ENCODE data around the gene FSCN2.

The FSCN2 gene, protein sequence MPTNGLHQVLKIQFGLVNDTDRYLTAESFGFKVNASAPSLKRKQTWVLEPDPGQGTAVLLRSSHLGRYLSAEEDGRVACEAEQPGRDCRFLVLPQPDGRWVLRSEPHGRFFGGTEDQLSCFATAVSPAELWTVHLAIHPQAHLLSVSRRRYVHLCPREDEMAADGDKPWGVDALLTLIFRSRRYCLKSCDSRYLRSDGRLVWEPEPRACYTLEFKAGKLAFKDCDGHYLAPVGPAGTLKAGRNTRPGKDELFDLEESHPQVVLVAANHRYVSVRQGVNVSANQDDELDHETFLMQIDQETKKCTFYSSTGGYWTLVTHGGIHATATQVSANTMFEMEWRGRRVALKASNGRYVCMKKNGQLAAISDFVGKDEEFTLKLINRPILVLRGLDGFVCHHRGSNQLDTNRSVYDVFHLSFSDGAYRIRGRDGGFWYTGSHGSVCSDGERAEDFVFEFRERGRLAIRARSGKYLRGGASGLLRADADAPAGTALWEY

DNA sequence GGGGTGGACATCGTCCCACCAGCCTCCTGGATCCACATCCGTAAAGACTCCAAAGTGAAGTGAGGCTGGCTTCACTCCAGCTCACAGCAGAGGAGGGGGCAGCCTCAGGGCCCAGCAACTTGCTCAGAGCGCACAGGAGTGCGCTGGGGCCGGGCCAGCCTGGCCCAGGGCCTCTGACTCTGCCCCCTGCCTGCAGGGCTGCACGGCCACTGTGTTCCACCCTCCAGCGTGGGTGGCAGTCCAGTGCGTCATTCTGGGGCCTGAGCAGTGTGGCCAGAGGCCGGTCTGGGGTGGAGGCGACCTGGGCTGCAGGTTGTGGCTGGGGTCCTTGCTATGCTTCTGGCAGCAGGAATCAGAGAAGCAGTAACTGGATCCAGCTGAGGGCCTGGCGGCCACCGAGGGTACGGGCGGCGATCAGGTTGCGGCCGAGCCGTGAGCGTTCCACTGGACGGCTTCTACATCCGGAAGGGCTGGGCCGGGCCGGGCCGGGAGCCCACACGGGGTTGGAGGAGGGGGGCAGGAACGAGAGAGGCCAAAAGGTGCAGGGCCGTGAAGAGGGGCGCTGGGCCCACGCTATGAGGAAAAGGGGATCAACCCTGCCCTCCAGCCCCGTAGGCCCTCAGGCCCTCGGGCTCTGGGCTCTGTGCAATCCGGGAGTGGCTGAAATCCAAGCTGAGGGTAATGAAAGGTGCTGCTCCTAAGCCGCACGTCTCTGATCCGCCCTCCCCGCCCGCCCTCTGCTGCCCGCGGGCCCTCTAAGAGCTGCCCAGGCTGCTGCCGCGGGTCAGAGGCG is at the start of gene FSCN2:
Gene FSCN2, plus strand, starts transcription at position 787 of the 793 bp plus-strand sequence. CDS start 155 bp downstream, outside the sequence.
- peak in 1 of 2 experiments; percentile 41 for DNase-seq

DNA sequence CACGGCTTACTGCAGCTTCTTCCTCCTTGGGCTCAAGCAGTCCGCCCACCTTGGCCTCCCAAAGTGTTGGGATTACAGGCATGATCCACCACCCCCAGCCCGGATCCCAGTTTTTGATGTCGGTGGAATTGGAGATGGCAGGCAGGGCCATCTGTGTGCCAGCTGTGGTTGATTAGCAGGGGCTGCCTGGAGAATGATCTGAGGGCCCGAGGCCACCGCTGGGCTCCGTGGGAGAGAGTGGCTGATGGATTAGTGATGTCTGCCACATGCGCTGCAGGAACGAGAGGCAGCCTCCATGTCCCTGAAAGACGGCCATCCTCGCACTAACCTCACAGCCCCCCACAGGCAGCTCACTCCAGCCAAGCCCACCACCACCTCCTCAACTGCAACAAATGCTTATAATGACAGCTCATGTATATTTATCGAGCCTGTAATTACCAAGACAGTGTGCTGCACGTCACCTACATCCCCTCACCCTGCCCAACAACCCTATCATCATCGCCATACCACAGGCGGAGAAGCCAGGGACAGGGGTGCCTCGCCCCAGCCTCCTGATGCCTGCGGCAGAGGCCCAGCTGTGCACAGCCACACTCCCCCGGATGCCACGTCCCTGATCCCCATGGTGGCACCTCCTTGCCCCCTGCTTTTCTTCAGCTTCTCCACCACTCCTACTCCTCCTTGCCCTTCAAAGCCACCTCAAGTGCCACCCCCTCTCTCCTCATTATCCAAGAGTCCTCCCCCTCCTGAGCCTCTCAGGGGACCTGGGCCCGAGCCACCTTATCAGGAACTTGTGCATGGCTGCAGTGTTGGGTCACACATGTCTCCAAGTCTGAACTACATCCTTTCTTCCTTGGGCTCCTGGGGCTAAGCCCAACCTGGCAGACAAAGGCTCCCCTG is 48.8 kb upstream of the FSCN2 start:
- DNase-seq: peak; percentile 84 to 91

DNA sequence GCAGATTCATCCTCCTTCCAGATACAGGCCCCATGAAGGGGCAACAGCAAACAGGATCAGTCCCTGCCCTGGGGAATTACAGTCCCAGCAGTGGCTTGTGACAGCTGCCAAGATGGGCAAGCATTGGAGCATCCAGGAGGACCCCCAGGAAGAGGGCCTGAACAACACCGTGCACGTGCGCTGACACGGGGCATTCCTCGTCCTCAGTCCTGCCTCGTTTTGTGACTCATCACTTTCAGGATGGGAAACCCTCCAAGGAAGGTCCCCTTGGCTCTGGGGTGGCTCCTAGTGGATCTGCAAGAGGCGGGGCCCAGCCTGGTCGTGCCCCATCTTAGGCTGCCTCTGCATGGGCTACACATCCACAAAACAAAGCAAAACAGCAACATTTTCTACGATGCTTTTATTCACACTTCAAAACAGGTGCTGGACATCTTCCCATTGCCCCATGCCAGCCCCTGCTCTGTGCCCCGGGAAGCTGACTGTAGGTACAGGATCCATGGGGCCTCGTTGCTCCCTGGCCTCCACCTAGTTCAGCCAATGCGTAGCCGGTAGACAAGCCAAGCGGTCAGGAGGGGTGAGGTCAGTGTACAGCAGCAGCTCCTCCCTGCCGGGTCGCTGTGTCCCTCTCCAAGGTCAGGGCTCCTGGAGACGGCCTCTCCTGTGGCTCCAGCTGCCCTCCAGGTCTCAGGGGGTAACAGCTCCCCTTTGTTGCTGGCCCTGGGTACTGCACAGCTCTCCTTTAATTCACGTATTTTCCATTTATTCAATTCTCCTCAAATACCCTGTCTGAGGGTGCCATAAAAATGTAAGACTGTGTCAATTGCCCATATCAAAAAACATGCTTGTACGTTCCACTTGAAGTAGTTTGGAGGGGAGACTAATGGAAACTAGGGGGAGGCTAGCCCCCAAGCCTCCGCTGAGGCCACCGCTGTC is 47.8 kb upstream of the FSCN2 start:
- no peak for DNase-seq

DNA sequence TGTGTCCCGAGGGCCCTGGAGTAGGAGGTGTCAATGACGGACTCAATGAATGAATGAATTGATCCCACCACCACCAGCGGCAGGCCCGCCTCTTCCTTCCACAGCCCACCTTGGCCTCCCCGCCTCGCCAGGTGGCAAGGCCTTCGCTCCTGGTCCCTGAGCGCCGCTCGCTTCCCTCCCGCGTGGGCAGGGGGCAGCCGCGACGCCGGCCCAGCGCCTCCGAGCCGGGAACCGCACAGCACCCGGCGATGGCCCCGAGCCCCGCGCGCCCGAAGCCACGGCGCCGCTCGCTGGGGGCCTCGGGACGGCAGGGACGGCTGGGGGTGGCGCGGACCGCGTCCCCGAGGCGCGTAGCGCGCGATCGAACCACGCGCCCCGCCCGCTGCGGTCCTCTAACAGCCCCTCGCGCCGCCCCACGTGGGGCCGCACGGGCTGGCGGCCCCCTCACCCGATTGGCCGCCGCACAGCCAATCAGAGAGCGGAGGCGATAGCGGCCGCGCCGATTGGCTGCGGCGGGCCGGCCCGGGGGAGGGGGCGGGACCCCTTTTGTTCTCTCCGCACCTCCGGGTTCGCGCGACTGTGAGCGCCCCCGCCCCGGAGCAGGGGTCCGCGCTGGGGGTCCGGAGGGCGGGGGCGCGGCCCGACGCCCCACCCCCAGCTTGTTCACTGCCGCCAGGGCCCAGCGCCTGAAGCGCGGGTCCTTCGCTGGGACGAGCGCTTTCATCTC is 46.9 kb upstream of the FSCN2 start:
- DNase-seq: peak; percentile 79 to 97

DNA sequence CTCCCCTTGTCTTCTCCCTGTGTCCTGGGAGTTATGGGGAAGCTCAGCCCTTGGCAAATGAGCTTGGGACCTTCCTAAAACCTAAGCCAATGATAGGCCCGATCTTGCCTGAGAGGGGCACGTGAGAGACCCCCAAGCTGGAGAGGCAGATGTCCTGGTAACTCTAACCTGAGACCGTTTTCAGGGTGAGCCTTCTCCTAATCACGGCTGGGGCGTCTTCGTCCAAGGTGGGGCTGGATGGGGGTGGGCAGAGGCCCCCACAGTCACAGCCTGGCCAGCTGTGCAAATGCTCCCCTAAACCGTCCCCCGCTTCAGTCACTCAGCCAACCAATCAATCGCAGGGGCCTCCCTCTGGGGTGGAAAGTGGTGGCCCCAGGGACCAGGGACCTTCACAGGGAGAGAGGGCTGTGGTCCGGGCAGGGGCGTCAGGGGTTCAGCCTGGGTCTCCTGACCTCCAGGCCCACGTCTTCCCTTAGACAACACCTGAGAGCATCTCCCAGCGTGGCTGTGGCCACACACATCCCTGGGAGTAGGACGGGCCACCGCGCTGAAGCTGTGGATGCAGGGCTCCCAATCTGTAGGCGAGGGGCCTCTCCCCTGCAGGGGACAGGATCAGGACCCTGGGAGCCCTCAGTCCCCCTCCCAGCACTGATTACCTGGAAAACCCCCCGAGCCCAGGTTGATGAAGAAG is 46.2 kb upstream of the FSCN2 start:
- peak in 1 of 2 experiments; percentile 73 for DNase-seq

DNA sequence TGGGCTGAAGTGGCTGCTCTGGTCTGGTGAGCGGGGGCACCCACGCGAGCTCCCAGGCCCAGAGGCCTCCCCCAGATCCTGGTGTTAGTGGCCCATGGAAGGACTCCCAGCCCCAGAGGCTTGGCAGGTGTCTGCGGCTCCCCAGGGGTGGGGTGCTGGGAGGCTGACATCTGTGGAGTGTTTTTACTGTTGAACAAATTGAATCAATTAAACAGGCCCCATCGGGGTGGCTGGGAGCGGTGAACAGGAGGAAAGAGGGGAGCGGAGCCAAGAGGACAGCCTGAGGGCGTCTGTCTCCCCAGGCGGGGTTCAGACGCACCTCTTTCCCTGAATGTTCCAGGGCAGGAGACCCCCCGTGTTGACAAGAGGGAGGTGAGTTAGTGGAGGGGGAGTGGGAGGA is 45.5 kb upstream of the FSCN2 start:
- peak in 1 of 2 experiments; percentile 69 for DNase-seq

DNA sequence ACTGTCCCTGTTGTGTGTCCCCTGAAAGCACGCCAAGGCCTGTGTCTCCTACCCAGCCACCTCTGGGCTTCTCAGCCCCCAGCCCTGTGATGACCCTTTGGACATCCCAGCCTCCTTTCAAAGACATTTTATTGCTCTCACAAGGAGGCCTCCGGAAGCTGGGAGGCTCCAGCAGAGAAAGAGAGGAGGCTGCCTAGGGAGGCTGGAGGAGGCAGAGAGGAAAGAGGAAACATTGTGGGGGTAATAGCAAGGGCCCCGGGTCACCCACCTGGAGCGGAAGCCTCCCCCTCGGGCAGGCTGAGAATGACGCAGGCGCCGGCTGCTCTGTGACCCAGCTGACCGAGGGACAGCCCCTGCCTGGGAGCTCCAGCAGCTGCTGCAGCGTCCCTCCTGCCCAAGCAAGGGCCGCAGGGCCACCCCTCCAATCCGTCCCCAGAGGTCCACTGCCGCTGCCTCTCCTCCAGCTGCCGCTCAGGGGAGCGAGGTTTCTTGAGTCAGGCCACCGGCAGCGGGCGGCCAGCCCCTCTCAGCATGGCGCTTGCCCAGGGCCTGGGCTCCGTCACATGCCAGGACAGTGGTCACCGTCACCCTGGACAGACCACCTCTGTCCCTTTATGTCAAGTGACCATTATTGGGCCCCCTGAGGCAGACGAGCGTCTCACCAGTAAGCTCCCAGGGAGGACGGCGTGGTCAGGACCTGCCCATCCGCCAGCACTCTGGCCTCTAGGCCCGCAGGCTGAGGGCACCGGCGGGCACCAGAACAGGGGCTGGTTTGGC is 44.9 kb upstream of the FSCN2 start:
- DNase-seq: no peak

DNA sequence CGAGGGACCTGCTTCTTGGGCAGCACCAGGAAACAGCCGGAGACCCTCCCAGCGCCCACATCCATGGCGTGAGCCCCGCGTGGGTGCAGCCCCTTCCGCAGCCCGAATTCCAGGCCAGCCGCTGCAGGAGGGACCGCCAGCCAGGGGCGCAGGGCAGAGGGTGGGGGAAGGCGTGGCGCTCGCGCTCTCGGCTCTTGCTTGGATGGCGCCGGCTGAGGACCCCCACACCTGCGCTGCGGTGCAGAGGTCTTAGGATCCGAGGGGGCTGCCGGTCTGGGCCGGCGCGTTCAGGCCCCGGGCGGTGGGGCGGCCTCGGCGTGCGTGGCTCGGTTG is 44.3 kb upstream of the FSCN2 start:
- no peak for DNase-seq

DNA sequence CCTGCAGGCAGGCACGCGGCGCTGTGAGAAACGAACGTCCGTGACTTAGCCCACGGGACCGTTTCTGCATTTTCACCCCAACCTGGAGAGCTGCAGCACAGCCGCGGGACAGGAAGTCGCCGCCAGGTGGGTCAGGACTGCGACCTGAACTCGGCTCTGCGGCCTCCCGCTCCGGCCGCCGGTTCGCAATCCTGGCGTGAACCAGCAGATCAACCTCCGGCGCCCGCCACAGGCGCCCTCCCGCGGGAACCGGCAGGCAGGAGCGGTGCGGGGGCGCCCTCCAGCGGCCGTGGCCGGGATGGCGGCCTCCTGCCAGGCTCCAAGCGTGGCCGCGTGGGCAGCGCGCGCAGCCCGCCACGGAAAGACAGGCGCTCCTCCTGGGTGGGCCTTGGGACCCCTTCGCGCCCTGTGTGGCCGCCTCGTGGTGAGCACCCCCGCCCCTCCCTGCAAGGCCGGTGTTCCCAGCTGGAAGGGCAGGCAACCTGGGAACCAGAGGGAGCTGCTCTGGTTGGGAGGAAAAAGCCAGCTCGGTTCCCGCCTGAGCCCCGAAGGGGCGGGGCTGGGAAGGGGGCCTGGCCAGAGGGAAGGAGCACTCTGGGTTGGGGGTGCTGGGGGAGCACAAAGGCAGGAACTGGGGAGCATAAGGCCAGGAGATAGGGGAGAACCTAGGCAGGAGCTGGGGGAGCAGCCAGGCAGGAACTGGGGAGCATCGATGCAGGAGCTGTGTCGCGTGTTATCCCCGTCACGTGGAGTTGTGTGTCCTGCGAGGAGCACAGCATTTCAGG is 43.8 kb upstream of the FSCN2 start:
- peak; percentile 78 to 94 for DNase-seq

DNA sequence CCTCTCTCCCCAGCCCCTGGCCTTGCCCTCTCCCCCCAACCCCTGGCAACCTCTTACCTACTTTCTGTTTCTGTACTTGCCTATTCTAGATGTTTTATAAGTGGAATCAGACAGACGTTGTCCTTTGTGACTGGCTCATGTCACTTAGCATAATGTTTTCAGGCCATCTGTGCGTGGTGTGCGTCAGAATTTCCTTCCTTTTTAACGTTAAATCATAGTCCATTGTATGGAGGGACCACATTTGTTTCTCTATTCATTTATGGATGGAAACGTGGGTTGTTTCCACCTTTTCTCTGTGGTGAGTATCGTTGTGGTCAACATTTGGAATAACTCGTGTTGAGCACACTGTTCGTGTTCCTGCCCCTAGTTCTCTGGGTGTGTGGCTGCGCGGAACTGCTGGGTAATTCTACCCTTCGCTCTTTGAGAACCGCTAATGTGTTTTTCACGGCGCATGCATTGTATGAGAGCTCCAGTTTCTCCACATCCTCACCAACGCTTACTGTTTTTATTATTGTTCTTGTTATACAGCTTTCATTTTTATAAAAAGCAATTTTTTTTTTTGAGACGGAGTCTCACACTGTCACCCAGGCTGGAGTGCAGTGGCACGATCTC is 41.9 kb upstream of the FSCN2 start:
- peak in 1 of 2 experiments; percentile 57 for DNase-seq

DNA sequence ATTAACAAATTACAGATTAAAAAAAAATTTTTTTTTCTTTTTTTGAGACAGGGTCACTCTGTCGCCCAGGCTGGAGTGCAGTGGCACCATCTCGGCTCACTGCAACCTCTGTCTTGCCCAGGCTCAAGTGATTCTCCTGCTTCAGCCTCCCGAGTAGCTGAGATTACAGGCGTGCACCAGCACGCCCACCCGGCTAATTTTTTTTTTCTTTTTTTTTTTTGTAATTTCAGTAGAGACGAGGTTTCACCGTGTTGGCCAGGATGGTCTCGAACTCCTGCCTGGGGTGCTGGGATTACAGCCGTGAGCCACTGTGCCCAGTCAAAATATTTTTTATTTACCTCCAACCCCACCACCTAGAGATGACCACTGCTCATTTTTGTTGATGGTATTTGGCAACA is 41.1 kb upstream of the FSCN2 start:
- no peak for DNase-seq

DNA sequence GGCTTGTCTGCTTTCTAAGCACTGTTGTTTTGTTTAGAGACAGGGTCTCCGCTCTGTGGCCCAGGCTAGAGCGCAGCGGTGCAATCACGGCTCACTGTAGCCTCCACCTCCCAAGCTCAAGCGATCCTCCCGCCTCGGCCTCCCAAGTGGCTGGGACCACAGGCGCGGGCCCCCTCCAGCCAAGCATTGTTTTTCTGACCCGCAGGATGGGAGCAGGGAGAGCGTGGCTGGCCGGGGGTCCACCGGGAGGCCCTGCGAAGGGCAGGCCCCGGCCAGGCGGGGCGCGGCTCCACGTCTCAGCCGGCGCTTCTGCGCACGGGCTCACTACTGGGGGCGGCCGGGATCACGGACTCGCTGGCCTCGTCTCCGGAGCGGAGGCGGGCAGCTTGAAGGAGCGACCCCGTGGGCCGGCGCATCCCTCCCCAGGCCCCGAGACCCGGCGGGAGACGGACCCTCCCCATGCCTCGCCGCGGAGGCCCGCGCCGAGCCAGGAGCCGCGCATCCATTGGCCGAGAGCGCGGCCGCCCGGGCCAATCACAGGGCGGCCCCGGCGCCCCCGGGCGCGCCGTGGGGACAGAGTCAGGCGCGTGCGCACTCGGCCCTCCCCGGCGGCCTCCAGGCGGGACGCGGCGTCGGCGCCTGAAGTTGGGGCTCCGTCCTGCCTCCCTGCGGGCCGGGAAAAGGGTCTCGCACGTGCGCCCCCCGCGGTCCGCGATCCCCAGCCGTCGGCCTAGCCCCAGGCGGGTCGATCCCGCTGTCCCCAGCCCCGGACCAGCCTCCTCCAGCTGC is 40.5 kb upstream of the FSCN2 start:
- DNase-seq: peak; percentile 86 to 94

DNA sequence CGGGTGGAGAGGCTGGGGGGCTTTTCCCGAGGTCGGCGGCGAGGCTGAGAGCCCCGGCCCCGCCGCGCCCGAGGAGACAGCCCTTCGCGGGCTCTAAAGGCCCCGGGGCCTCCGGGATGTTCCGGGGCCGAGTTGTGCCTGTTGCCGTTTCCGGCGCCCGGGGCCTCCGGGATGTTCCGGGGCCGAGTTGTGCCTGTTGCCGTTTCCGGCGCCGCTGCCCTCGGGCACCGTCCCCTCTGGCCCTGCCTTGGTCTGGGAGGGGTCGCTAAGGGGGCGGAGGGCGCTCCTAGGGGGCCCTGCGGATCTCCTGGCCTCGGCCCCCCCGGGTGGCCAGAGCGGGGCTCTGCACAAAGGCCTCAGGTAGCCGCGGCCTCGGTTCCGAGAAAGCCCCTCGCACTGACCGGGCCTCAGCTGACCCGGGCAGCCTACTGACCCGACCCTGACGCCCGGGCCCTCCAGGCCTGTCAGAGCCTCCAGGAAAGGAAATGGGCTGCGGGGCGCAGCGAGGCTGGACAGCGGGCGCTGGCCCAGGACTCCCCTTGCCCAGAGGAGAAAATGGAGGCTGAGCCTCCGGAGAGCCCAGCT is 39.8 kb upstream of the FSCN2 start:
- no peak for DNase-seq

DNA sequence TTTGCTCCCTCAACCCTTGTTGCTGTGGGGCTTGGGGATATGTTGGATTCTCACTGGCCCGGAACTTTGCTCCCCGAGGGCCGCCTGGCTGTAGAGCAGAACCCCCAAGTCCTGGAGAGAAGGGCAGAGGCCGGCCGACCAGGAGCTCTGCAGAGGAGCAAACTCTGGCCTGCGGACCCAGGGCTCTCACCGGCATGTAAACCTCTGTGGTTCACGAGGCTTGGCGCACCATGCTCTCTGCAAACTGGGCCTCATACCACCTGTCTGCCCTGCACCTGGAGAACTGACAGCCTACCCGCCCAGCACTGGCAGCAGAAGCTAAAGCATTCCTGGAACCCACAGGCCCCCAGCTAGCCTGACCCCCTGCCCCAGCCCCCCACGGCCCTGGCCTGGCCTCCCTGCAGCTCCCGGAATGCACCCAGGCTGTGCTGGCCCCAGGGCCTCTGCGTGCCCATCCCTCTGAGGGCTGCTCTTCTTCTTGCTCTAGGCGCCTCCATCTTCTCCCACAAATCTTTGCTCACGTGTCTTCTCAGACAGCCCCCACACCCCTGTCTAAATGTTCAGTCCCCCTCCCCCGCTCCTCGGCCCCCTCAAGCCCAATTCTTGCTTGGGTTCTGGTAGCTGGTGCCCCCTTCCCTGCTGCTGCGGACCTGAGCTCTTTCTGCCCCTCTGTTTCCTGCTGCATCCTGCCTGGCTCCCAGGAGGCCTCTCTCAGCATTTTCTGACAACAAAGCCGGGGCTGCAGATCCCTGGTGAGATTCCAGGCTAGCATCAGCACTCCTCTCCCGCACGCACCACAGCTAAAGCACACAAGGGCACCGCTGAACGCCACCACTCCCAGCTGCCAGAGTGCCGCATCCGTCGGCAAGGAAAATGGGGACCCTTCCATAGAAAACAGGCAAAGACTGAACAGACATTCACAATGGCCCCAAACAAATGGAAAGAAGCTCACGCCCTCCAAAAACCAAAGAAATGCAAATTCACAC is 38.9 kb upstream of the FSCN2 start:
- DNase-seq: no peak
